ENCODE measurements around the gene MRTFB. TPM values are rescaled to one million over a fixed set of nuclear protein-coding genes. Genes with fewer than 3 reads are reported as not detected.

MRTFB gene
- total and polyA plus RNA-seq, 2 of the 13 experiments (the other 11 are each of a cell fraction or from before 2014, with no cell fraction given), result 11.4 to 14.0 TPM

DNA sequence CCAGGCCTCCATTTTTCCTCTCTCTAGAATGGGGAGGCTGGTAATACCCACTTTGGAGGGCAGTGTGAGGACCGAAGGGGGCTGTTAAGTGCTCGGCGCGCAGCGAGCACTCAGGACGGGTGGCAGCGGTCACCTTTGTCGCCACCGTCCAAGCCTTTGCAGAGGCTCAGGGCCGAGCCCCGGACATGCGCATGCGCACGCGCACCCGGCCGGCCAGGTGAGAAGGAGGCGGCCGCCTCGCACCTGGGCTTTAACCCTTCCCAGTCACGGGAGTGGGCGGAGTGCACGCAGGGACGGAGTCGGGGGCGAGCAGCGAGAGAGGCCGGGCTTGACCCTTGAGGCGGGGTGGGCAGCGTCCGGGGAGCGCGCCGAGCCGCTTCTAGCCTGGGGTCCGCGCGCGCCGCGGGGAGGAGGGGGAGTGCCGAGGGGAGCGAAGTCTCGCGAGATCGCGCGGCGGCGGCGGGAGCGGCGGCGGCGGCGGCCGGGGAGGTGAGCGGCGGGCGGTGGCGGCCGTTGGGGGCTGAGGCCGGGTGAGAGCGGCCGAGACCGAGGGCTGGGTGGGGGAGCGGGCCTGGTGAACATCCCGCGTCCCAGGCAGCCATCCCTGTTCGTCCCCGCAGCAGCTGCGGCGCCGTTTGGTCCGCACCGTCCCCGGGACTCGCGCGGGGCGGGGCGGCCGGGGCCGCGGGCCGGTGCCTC, at the start of gene MRTFB (continued):
- TF ChIP-seq, protein P1, sequence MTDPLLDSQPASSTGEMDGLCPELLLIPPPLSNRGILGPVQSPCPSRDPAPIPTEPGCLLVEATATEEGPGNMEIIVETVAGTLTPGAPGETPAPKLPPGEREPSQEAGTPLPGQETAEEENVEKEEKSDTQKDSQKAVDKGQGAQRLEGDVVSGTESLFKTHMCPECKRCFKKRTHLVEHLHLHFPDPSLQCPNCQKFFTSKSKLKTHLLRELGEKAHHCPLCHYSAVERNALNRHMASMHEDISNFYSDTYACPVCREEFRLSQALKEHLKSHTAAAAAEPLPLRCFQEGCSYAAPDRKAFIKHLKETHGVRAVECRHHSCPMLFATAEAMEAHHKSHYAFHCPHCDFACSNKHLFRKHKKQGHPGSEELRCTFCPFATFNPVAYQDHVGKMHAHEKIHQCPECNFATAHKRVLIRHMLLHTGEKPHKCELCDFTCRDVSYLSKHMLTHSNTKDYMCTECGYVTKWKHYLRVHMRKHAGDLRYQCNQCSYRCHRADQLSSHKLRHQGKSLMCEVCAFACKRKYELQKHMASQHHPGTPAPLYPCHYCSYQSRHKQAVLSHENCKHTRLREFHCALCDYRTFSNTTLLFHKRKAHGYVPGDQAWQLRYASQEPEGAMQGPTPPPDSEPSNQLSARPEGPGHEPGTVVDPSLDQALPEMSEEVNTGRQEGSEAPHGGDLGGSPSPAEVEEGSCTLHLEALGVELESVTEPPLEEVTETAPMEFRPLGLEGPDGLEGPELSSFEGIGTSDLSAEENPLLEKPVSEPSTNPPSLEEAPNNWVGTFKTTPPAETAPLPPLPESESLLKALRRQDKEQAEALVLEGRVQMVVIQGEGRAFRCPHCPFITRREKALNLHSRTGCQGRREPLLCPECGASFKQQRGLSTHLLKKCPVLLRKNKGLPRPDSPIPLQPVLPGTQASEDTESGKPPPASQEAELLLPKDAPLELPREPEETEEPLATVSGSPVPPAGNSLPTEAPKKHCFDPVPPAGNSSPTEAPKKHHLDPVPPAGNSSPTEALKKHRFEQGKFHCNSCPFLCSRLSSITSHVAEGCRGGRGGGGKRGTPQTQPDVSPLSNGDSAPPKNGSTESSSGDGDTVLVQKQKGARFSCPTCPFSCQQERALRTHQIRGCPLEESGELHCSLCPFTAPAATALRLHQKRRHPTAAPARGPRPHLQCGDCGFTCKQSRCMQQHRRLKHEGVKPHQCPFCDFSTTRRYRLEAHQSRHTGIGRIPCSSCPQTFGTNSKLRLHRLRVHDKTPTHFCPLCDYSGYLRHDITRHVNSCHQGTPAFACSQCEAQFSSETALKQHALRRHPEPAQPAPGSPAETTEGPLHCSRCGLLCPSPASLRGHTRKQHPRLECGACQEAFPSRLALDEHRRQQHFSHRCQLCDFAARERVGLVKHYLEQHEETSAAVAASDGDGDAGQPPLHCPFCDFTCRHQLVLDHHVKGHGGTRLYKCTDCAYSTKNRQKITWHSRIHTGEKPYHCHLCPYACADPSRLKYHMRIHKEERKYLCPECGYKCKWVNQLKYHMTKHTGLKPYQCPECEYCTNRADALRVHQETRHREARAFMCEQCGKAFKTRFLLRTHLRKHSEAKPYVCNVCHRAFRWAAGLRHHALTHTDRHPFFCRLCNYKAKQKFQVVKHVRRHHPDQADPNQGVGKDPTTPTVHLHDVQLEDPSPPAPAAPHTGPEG (CRISPR knock-in tag; IDR thresholded peaks at IDR 0.05), result peak; percentile 93
- peak; percentile 85 for TF ChIP-seq ZNF788 (CRISPR knock-in tag; IDR thresholded peaks at IDR 0.05; ENCODE audit: borderline replicate concordance)
- peak; percentile 66; the same call in 1 of the 2 replicates for TF ChIP-seq ZBTB42 (CRISPR knock-in tag; IDR thresholded peaks at IDR 0.05)
- TF ChIP-seq, protein P2, sequence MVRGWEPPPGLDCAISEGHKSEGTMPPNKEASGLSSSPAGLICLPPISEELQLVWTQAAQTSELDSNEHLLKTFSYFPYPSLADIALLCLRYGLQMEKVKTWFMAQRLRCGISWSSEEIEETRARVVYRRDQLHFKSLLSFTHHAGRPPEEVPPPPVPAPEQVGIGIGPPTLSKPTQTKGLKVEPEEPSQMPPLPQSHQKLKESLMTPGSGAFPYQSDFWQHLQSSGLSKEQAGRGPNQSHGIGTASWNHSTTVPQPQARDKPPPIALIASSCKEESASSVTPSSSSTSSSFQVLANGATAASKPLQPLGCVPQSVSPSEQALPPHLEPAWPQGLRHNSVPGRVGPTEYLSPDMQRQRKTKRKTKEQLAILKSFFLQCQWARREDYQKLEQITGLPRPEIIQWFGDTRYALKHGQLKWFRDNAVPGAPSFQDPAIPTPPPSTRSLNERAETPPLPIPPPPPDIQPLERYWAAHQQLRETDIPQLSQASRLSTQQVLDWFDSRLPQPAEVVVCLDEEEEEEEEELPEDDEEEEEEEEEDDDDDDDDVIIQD (CRISPR knock-in tag; IDR thresholded peaks at IDR 0.05; ENCODE audit: low read depth), result no peak; the same call in 1 of the 2 replicates
- no peak for TF ChIP-seq CENPX (CRISPR knock-in tag; IDR thresholded peaks at IDR 0.05)
- TF ChIP-seq, protein P3, sequence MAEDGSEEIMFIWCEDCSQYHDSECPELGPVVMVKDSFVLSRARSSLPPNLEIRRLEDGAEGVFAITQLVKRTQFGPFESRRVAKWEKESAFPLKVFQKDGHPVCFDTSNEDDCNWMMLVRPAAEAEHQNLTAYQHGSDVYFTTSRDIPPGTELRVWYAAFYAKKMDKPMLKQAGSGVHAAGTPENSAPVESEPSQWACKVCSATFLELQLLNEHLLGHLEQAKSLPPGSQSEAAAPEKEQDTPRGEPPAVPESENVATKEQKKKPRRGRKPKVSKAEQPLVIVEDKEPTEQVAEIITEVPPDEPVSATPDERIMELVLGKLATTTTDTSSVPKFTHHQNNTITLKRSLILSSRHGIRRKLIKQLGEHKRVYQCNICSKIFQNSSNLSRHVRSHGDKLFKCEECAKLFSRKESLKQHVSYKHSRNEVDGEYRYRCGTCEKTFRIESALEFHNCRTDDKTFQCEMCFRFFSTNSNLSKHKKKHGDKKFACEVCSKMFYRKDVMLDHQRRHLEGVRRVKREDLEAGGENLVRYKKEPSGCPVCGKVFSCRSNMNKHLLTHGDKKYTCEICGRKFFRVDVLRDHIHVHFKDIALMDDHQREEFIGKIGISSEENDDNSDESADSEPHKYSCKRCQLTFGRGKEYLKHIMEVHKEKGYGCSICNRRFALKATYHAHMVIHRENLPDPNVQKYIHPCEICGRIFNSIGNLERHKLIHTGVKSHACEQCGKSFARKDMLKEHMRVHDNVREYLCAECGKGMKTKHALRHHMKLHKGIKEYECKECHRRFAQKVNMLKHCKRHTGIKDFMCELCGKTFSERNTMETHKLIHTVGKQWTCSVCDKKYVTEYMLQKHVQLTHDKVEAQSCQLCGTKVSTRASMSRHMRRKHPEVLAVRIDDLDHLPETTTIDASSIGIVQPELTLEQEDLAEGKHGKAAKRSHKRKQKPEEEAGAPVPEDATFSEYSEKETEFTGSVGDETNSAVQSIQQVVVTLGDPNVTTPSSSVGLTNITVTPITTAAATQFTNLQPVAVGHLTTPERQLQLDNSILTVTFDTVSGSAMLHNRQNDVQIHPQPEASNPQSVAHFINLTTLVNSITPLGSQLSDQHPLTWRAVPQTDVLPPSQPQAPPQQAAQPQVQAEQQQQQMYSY (CRISPR knock-in tag; IDR thresholded peaks at IDR 0.05), result peak; percentile 59; the same call in 1 of the 2 replicates
- TF ChIP-seq ZNF891 (CRISPR knock-in tag; IDR thresholded peaks at IDR 0.05), result no peak; the same call in 1 of the 2 replicates
- TF ChIP-seq ZSCAN20 (CRISPR knock-in tag; IDR thresholded peaks at IDR 0.05; ENCODE audit: borderline replicate concordance), result peak; percentile 89; the same call in 1 of the 2 replicates
- no peak; the same call in none of the 2 replicates for TF ChIP-seq ZFYVE20 (CRISPR knock-in tag; IDR thresholded peaks at IDR 0.05; ENCODE audit: borderline replicate concordance, low read depth)
- no peak for TF ChIP-seq ZFP62 (CRISPR knock-in tag; IDR thresholded peaks at IDR 0.05)
- no peak for TF ChIP-seq SOX6 (IDR thresholded peaks at IDR 0.05)
- peak; percentile 62 for TF ChIP-seq SOX6 (CRISPR knock-in tag; IDR thresholded peaks at IDR 0.05)
- TF ChIP-seq MBNL3 (CRISPR knock-in tag; conservative IDR thresholded peaks at IDR 0.05), result no peak
- peak; percentile 89 for TF ChIP-seq ZNF317 (CRISPR knock-in tag; IDR thresholded peaks at IDR 0.05)
- peak; percentile 93 for TF ChIP-seq ZMYM4 (CRISPR knock-in tag; IDR thresholded peaks at IDR 0.05)
- peak; percentile 88; the same call in 1 of the 2 replicates for TF ChIP-seq ZFP41 (CRISPR knock-in tag; IDR thresholded peaks at IDR 0.05; ENCODE audit: borderline replicate concordance)
- TF ChIP-seq, protein P4, sequence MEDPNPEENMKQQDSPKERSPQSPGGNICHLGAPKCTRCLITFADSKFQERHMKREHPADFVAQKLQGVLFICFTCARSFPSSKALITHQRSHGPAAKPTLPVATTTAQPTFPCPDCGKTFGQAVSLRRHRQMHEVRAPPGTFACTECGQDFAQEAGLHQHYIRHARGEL (CRISPR knock-in tag; IDR thresholded peaks at IDR 0.05), result peak; percentile 93
- no peak; the same call in 1 of the 2 replicates for TF ChIP-seq NRL (CRISPR knock-in tag; IDR thresholded peaks at IDR 0.05; ENCODE audit: borderline replicate concordance)
- TF ChIP-seq DMAP1 (CRISPR knock-in tag; IDR thresholded peaks at IDR 0.05), result peak; percentile 88

All from HepG2 (cell line).